GF-D8 (cell line): ENCODE results near the gene SLC30A7.
"Not testable (repeated sequence)": the region's sequence is repeated elsewhere in the genome, so short reads cannot be mapped to it uniquely, and the experiment has no call there.

ENCODE experiments used
- DNase-seq: peaks from one replicate; lab custom pipeline; 2025; lab: John Stamatoyannopoulos, UW

SLC30A7 gene

DNA sequence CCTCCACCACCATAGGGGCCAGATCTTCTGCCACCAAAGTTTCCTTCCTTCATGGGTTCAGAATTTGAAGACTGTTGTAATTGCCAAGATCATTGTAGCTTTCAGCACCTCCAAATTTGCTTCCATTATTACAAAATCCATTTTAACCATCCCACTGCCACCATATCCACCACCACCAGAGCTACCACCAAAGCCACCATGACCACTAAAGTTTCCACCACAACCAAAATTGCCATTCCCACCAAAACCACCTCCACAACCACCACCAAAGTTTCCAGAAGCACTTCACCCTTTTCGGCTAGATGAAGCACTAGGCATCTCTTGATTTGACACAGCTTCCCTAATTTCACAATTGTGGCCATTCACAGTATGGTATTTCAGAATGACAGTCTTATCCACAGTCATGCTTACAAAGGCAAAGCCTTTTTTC is 45.2 kb downstream of the SLC30A7 start:
- no peak for DNase-seq

DNA sequence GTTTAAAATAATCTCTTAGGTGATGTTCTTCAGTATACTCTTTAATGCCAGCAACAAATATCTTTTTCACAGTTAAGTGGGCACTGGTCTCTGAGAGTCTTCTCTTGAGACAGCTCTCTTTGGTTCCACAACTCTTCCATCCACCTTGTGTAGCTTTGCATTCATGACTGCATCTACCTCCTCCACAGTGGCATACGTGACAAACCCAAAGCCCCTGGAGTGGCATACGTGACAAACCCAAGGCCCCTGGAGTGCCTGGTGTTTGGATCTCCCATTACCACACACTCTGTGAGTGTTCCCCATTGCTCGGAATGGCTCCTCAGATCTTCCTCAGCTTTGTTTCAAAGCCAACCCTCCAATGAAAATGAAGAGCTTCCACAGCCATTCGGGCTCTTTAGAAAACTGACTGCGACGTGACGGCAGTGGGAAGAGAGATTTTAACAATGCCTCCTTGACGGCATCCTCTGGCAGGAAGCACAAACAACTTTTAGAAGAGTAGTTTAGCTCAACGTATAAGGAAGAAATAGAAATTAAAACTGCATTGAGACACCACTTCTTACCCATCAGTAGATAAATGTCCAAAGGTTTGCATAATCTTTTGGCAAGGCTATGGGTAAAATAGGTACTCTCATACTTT is 45.8 kb downstream of the SLC30A7 start:
- no peak for DNase-seq

DNA sequence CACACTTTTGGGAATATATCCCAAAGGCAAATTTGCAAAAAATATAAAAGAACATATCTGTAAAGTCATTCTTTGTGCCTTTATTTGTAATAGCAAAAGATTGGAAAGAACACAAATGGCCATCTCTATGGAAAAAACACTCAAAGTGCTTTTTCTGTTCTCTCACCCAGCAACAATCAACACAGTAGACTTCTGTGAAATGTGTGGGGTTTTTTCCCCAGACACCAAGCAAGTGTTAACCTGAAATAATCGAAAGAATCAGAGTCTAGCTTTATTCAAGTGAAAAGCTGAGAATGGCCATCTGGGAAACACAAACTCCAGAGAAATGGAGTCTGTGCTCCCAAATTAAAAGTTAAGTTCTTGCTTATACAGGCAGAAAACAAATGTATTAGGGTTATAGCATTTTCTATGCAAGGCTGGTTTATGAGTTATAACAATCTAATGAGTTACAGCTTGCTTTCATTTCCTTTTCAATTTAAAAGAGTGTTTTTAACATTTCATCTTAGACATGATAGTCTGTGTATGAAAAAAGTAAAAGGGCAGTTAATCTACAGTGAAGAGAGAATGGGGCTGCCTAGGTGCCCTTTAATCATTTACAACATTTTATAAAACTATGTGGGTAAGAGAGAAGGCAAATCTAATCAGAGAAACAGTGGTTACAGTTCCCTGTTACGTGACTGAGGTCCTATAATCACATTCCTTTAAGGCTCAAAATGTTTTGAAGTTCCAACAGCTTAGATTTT is 46.6 kb downstream of the SLC30A7 start:
- DNase-seq = no peak

DNA sequence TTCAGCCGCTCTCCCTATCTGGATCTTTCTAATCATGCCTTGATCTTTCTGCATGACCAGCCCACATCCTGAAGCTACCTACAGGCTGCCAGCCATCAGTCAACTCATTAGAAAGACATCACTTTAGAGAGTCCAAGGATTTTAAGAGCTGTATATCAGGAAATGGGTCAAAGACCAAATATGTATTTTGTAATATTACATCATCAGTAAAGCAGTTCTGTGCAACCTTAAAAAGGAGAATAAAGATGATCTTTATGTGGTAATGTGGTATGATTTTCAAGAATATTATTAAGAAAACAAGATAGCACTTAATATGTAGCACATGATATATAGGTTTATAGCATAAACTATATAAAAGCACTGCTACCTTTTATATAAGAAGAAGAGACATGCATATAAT is 47.6 kb downstream of the SLC30A7 start:
- DNase-seq = no peak

DNA sequence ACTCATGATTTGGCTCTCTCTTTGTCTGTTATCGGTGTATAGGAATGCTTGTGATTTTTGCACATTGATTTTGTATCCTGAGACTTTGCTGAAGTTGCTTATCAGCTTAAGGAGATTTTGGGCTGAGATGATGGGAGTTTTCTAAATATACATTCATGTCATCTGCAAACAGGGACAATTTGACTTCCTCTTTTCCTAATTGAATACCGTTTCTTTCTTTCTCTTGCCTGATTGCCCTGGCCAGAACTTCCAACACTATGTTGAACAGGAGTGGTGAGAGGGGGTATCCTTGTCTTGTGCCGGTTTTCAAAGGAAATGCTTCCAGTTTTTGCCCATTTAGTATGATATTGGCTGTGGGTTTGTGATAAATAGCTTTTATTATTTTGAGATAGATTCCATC is 50.2 kb downstream of the SLC30A7 start:
- DNase-seq = not testable (repeated sequence)

DNA sequence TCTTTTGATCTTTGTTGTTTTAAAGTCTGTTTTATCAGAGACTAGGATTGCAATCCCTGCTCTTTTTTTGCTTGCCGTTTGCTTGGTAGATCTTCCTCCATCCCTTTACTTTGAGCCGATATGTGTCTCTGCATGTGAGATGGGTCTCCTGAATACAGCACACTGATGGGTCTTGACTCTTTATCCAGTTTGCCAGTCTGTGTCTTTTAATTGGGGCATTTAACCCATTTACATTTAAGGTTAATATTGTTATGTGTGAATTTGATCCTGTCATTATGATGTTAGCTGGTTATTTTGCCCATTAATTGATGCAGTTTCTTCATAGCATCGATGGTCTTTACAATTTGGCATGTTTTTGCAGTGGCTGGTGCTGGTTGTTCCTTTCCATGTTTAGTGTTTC is 51.9 kb downstream of the SLC30A7 start:
- not testable (repeated sequence) for DNase-seq

DNA sequence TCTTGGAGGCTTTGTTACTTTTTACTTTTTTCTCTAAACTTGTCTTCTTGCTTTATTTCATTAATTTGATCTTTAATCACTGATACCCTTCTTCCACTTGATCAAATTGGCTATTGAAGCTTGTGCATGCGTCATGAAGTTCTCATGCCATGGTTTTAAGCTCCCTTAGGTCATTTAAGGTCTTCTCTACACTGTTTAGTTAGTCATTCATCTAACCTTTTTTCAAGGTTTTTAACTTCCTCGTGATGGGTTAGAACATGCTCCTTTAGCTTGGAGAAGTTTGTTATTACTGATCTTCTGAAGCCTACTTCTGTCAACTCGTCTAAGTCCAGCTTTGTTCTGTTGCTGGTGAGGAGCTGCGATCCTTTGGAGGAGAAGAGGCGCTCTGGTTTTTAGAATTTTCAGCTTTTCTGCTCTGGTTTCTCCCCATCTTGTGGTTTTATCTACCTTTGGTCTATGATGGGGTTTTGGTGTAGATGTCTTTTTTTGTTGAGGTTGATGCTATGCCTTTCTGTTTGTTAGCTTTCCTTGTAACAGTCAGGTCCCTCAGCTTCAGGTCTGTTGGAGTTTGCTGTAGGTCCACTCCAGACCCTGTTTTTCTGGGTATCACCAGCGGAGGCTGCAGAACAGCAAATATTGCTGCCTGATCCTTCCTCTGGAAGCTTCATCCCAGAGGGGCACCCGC is 53.0 kb downstream of the SLC30A7 start:
- not testable (repeated sequence) for DNase-seq

DNA sequence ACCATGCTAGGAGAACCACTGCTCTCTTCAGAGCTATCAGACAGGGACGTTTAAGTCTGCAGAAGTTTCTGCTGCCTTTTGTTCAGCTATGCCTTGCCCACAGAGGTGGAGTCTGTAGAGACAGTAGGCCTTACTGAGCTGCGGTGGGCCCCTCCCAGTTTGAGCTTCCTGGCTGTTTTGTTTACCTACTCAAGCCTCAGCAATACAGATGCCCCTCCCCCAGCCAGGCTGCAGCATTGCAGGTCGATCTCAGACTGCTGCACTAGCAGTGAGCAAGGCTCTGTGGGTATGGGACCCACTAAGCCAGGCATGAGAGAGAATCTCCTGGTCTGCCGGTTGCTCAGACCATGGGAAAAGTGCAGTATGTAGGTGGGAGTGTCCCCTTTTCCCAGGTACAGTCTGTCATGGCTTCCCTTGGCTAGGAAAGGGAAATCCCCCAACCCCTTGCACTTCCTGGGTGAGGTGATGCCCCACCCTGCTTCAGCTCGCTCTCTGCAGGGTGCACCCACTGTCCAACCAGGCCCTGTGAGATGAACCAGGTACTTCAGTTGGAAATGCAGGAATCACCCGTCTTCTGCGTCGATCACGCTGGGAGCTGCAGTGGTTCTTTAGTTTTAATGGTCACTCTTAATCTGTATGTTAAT is 53.7 kb downstream of the SLC30A7 start:
- not testable (repeated sequence) for DNase-seq

DNA sequence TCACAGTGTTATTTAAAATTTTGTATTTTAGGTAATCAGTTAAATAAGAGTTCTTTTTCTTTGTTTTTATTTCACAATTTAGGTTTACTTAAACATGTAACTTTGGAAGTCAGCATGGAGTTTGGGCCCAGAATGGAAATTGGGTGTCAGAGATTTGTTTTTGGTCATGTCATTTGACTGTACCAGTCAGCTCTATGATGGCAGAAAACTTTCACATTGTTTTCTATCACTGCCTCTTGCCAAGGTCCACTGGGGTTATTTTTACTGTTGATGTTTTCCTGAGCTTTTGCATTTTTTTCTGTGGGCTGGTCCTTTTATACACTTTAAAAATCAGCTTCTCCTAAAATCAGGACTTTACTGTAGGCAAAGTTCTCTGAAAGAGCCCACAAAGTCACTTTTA is 54.4 kb downstream of the SLC30A7 start:
- DNase-seq = no peak

DNA sequence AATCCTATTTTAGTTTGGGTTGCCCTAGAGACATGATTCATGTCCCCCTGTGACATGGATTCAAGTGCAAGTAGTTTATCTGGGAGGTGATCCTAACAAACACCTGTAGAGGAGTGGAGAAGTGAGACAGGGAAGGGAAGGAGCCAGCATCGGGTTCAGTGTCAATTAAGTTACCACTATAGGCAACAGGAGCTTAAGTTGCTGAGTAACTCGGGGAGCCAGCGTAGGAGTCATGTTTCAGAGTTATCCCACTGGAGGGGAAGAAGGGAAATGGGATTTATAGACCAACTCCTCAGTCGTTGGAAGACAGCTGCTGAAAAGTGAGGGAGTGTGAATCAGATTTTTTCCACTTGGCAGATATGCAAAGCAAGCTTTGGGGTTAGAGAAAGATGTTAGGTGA is 54.9 kb downstream of the SLC30A7 start:
- no peak for DNase-seq

DNA sequence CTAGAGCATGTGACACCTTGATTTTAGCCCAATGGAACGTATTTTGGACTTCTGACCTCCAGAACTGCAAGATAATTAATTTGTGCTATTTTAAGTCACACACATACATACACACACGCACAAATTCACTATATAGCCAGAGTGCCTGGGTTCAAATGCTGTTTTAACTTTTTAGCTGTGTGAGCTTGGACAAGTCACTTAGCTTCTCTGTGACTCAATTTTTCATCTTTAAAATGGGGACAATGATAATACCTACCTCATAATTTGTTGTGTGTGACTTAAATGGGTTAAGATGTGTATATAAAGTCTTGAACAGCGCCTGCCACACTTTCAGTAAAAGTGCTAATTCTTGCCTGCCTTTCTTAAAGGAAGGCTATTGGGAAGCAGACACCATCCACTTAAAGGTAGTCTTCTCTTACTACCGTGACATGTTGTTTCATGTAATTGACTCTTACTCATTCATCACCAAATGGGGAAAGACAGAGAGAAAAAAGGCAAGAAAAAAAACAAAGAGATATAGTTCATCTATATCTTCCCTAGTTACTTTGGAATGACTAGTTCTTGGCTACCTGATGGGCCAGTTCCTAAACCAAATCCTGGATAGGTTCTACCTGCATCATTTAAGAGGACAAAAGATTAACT is 56.3 kb downstream of the SLC30A7 start:
- no peak for DNase-seq

DNA sequence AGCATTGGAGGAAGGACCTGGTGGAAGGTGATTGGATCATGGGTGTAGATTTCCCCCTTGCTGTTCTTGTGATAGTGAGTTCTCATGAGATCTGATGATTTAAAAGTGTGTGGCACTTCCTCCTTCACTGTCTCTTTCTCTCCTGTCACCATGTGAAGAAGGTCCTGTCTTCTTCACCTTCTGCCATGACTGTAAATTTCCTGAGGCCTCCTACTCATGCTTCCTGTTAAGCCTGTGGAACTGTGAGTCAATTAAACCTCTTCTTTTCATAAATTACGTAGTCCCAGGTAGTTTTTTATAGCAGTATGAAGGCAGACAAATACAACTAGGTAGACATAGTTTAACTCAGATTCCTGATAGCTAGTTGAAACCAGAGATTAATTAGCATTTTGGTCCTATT is 57.1 kb downstream of the SLC30A7 start:
- not testable (repeated sequence) for DNase-seq

DNA sequence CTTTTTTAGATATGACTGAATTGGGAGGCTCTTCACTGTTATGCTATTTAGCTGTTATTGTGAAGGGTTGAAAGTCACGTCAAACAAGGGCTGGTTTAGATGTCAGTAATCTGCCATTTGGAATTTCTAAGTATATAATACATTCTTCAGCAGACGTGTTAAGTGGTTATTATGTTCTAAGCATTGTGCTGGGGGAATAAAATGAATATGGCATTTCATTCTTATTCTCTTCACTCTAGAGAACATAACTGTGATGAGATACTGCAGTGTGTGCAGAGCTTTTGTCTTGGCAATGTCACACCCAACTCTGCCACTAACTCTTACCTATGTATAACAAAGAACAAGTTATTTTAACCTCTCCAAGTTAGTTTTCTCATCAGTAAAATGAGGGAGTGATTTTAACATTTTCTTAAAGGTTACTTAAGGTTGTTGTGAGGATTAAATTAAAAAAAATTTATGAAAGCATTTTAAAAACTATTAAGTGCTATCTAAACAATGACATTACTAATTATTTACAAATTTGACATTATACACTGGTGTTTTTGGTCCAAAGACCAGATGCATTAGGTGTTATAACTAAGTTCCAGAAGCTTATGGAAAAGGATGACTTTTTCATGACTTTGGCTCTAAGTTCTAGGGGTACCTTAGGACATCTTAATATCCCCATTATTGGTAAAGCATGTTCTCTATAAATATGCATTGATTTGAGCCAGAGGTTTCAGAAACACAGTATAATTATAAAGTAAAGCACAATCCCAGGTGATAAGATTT is 58.3 kb downstream of the SLC30A7 start:
- DNase-seq = no peak

DNA sequence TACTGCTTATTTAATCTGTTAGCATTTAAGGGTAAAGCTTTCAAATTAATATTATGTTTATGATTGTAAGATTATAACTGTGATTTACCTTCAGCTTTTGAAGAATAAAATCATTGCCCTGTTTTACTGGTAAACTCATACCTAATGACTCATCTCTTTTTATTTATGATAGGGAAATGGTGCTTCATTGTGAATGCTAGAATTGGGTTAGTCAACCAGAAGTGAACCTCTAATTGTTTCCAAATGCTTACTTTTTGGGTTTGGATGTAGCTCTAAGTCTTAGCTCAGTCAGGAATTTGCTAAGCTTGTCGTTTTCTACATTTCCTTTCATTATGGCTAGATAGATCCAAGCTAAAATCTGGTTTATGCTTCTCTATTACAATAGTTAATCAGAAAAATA is 59.4 kb downstream of the SLC30A7 start:
- DNase-seq = no peak

DNA sequence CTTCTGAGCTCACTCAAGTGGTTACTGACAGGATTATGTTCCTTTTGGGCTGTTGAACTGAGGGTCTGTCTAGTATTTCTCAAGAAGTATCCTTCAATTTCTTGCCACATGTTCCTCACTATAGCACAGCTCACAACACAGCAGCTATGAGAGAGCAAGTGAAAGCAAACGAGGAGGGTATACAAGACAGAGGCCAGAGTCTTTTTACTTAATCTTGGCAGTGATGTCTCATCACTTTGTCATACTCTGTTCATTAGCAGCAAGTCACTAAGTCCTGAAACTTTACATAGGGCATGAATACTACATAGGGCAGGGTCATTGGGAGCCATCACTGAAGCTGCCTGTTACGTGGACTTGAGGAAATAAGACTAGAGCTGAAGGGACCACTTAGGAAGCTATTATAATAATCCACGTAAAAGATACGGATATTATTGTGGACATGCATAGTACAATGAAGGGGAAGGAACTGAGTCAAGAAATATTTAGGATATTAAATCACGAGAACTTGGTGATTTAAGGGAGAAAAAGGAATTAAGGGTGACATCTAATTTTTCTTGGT is 63.7 kb downstream of the SLC30A7 start:
- no peak for DNase-seq

DNA sequence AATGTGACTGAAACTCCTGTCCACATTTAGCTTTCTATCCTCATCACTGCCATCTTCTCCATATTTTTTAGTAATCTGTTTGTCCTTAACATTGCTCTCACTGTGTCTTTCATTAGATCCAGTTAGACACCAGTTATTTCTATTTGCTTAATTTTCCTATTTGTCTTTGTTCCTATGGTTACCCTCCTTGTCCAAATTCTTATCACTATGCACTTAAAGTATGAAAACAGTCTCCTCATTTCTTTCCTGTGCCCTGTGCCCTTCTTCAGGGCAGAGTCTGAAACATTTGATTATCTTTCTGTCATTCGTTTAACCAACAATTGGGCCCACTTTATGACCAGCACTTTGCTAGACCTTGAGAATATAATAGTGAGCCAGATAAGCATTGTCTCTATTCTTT is 64.2 kb downstream of the SLC30A7 start:
- DNase-seq = no peak

DNA sequence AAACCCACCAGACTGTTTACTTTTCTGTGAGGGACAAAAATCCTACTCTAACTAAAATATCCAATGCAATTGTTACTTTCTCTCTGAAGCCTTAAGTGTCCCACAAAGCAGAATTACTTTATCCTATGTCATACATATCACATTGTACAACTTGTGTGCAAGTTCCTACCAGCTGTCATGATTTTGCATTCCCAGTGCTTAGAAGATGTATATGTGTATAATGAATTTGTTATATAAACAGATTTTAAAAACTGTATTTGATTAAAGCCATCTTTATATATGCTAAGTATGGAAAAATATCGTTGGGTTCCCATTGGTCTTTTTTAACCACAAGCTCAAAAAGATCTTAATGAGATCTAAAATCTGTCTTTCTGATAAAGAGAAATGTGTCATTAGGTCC is 72.7 kb downstream of the SLC30A7 start:
- DNase-seq = no peak

DNA sequence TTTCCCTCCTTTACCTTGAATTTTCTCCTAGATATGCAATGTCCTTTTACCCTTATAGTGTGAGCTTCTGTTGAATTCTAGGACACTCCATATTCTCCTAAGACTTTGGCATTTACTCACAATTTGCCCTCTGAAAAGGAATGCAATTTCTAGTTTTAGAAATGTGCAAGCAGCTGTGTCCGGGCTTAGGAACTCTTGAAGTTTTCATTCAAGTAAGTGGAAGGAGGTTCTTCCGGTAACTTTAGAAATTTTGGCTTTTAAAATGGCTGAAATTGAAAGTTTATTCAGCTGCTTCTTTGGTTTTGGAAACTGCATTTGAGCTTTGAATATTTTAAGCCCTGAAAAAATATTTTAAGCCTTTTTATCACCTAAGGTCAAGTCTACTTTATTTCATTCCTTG is 73.4 kb downstream of the SLC30A7 start:
- DNase-seq = no peak

DNA sequence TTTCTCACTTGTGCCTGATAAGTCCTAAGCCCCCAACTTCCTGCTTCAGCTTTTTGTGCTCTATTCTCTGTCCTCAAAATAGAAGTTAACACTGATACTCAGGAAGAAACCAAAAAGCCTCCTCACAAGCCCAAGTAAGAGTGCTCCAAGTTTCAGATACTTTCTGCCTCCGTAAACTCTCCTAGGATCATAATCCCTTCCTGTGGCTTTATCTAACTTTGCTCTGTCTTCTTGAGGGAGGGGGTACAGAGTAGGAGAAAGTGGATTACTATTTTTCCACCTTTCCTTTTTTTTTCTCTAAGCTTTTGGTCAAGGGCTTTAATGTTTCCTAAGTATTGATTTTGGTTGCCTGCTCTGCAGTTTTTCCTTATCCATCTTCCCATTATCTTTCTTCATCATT is 75.1 kb downstream of the SLC30A7 start:
- DNase-seq = no peak

DNA sequence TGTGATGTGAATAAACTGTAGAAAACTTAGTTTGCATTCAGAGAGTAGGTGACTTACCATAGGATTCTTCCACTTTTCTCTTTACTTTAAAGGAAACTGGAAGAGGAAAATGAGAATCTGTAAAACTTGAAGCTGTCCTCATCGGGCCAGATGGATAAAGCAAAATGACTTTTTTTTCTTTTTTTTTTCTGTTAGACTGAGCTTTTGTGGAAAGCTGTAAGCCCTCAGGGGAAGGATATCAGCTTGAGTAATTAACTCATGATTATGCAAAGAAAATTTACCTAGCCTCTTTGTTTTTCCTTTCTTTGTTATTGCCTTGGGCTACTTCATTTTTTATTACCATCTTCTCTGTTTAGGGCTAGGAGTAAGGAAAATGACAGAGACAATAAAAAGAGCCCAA is 76.3 kb downstream of the SLC30A7 start:
- no peak for DNase-seq

DNA sequence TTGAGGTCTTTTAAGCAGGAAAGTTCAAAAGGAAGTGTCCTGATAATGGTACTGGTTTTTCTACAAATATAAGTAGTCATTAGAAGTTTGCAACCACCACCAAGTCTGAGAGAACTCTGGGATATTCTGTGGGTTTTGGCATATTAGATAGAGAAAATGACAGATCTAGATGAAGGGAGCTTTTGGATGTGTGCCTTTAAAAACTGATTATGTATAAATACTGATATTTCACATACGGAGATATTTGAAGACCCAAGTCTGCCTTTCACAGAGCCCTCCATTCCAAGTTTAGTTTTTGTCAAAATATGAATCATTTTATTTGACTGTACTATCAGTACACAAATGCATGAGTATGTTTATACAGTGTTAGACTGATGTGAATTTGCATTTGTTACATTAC is 81.0 kb downstream of the SLC30A7 start:
- DNase-seq = no peak
